T1000 (cell line): ENCODE measurements around the gene DDX10.
A peak's percentile ranks its signal among the peaks of the same experiment; 100 is the strongest.
"Not testable (repeated sequence)": the region's sequence is repeated elsewhere in the genome, so short reads cannot be mapped to it uniquely, and the experiment has no call there.

ENCODE experiments used
- DNase-seq: peaks from one replicate; lab custom pipeline; 2025; ENCODE audit warnings: mixed read lengths; lab: John Stamatoyannopoulos, UW

Gene DDX10

GRCh38 chr11:108664730-108665525 lies at the start of gene DDX10:
TSS of gene DDX10 (plus strand) at chr11:108665069. CDS start at chr11:108665154, 85 bp downstream.
- DNase-seq, result peak; percentile 90

GRCh38 chr11:108616549-108616948 lies 48.3 kb upstream of the DDX10 start:
- DNase-seq, result no peak

- DNase-seq, result no peak
Measured at GRCh38 chr11:108617055-108617454, 47.8 kb upstream of the DDX10 start.

- no peak for DNase-seq
Measured at GRCh38 chr11:108618529-108618928, 46.3 kb upstream of the DDX10 start.

- no peak for DNase-seq
Measured at GRCh38 chr11:108620958-108621772, 43.7 kb upstream of the DDX10 start.

GRCh38 chr11:108622341-108622740 lies 42.5 kb upstream of the DDX10 start:
- DNase-seq, result no peak

GRCh38 chr11:108624196-108624925 lies 40.5 kb upstream of the DDX10 start:
- no peak for DNase-seq

- DNase-seq, result no peak
Measured at GRCh38 chr11:108628326-108628725, 36.5 kb upstream of the DDX10 start.

GRCh38 chr11:108628812-108629211 lies 36.1 kb upstream of the DDX10 start:
- DNase-seq, result no peak

GRCh38 chr11:108629274-108629673 lies 35.6 kb upstream of the DDX10 start:
- no peak for DNase-seq

- no peak for DNase-seq
Measured at GRCh38 chr11:108632041-108632704, 32.7 kb upstream of the DDX10 start.

GRCh38 chr11:108635106-108635505 lies 29.8 kb upstream of the DDX10 start:
- DNase-seq, result no peak

GRCh38 chr11:108636222-108636621 lies 28.6 kb upstream of the DDX10 start:
- DNase-seq, result no peak

GRCh38 chr11:108639146-108639545 lies 25.7 kb upstream of the DDX10 start:
- no peak for DNase-seq

GRCh38 chr11:108641752-108642151 lies 23.1 kb upstream of the DDX10 start:
- DNase-seq, result not testable (repeated sequence)

- DNase-seq, result no peak
Measured at GRCh38 chr11:108643974-108644373, 20.9 kb upstream of the DDX10 start.

GRCh38 chr11:108645970-108646369 lies 18.9 kb upstream of the DDX10 start:
- DNase-seq, result no peak

GRCh38 chr11:108647387-108647700 lies 17.5 kb upstream of the DDX10 start:
- DNase-seq, result no peak

- DNase-seq, result peak; percentile 33
Measured at GRCh38 chr11:108647701-108648527, 17.0 kb upstream of the DDX10 start.

GRCh38 chr11:108648528-108648885 lies 16.4 kb upstream of the DDX10 start:
- DNase-seq, result no peak

- not testable (repeated sequence) for DNase-seq
Measured at GRCh38 chr11:108654100-108654499, 10.8 kb upstream of the DDX10 start.
